NCI-H187 (cell line): ENCODE results near the gene PAX5.
"Not testable (repeated sequence)": the region's sequence is repeated elsewhere in the genome, so short reads cannot be mapped to it uniquely, and the experiment has no call there.

Experiments
- DNase-seq, 2 experiments: peaks; one replicate each; lab custom pipeline; 2025; lab: John Stamatoyannopoulos, UW

PAX5 gene

GRCh38 chr9:36878986-36879982, 154.8 kb downstream of the PAX5 start:
- no peak for DNase-seq

- DNase-seq = no peak
Measured at GRCh38 chr9:36877239-36877638, 156.8 kb downstream of the PAX5 start.

- DNase-seq = no peak
Measured at GRCh38 chr9:36876056-36876455, 158.0 kb downstream of the PAX5 start.

GRCh38 chr9:36874921-36875320, 159.1 kb downstream of the PAX5 start:
- DNase-seq = no peak

- no peak for DNase-seq
Measured at GRCh38 chr9:36874261-36874660, 159.8 kb downstream of the PAX5 start.

GRCh38 chr9:36873247-36873875, 160.7 kb downstream of the PAX5 start:
- DNase-seq = peak in 1 of 2 experiments; percentile 25

- DNase-seq = no peak
Measured at GRCh38 chr9:36872641-36873040, 161.4 kb downstream of the PAX5 start.

GRCh38 chr9:36871606-36872005, 162.5 kb downstream of the PAX5 start:
- no peak for DNase-seq

GRCh38 chr9:36870960-36871359, 163.1 kb downstream of the PAX5 start:
- peak; percentile 26 to 42 for DNase-seq

GRCh38 chr9:36869605-36870004, 164.5 kb downstream of the PAX5 start:
- DNase-seq = not testable (repeated sequence)

- no peak for DNase-seq
Measured at GRCh38 chr9:36868586-36869282, 165.3 kb downstream of the PAX5 start.

- no peak for DNase-seq
Measured at GRCh38 chr9:36867672-36868471, 166.2 kb downstream of the PAX5 start.

GRCh38 chr9:36867241-36867640, 166.8 kb downstream of the PAX5 start:
- DNase-seq = no peak

GRCh38 chr9:36866840-36867239, 167.2 kb downstream of the PAX5 start:
- no peak for DNase-seq

GRCh38 chr9:36865731-36866635, 168.1 kb downstream of the PAX5 start:
- no peak for DNase-seq

- no peak for DNase-seq
Measured at GRCh38 chr9:36864491-36865410, 169.3 kb downstream of the PAX5 start.

GRCh38 chr9:36862206-36863145, 171.6 kb downstream of the PAX5 start:
- no peak for DNase-seq

GRCh38 chr9:36861528-36862205, 172.4 kb downstream of the PAX5 start:
- no peak for DNase-seq
